NCI-H2196 treated with DMSO at 0.1 percent for 48 hours (cell line): Measurements from ENCODE around the gene ABCB8.
A peak's percentile ranks its signal among the peaks of the same experiment; 100 is the strongest.

ENCODE experiments used
- DNase-seq: peaks from one replicate; lab custom pipeline; 2025; ENCODE audit not compliant: unreplicated experiment; lab: John Stamatoyannopoulos, UW

Gene ABCB8

GRCh38 chr7:151056666-151057505 is 28.6 kb downstream of the ABCB8 start:
- DNase-seq, result no peak

- no peak for DNase-seq
Observed at GRCh38 chr7:151057506-151057988, 29.3 kb downstream of the ABCB8 start, which contains the start of gene CDK5. Gene CDK5, minus strand, starts transcription at chr7:151057897. Its CDS starts 49 bp downstream, at chr7:151057848.

GRCh38 chr7:151057989-151058780 is 29.9 kb downstream of the ABCB8 start:
- peak; percentile 88 for DNase-seq

- DNase-seq, result no peak
Observed at GRCh38 chr7:151058781-151059366, 30.6 kb downstream of the ABCB8 start.

- peak; percentile 7 for DNase-seq
Observed at GRCh38 chr7:151059367-151060112, 31.3 kb downstream of the ABCB8 start, which contains the start of gene SLC4A2. Gene SLC4A2, plus strand, starts transcription at chr7:151059589. Its CDS starts 2,399 bp downstream, at chr7:151061988.

- DNase-seq, result no peak
Observed at GRCh38 chr7:151060113-151060415, 31.8 kb downstream of the ABCB8 start.

GRCh38 chr7:151060416-151061212 is 32.4 kb downstream of the ABCB8 start:
- no peak for DNase-seq

- DNase-seq, result no peak
Observed at GRCh38 chr7:151061213-151062110, 33.2 kb downstream of the ABCB8 start.

- DNase-seq, result no peak
Observed at GRCh38 chr7:151062111-151062398, 33.8 kb downstream of the ABCB8 start.

- DNase-seq, result no peak
Observed at GRCh38 chr7:151062399-151063211, 34.4 kb downstream of the ABCB8 start.

GRCh38 chr7:151063212-151063561 is 34.9 kb downstream of the ABCB8 start:
- DNase-seq, result no peak

GRCh38 chr7:151064454-151064853 is 36.2 kb downstream of the ABCB8 start:
- no peak for DNase-seq

- DNase-seq, result no peak
Observed at GRCh38 chr7:151064993-151065392, 36.7 kb downstream of the ABCB8 start.

- no peak for DNase-seq
Observed at GRCh38 chr7:151065516-151065915, 37.3 kb downstream of the ABCB8 start.

GRCh38 chr7:151066273-151066974 is 38.2 kb downstream of the ABCB8 start:
- no peak for DNase-seq

GRCh38 chr7:151068069-151068773 is 40.0 kb downstream of the ABCB8 start:
- no peak for DNase-seq

GRCh38 chr7:151069841-151070573 is 41.8 kb downstream of the ABCB8 start:
- DNase-seq, result no peak
